Neural progenitor cell (in vitro differentiated cells): ENCODE measurements around the gene KRTAP3-2.

Source experiments
- EZH2 ChIP-seq: fragments of 200-600 bp; sonication (generic); IDR thresholded peaks from 2 replicates; pipeline ENCODE4 v1.6.1; 2017; ENCODE audit warnings: antibody characterized with exemption, mild to moderate bottlenecking, moderate library complexity
- TF ChIP-seq, protein P1 (sequence below): fragments of 200-600 bp; sonication (generic); IDR thresholded peaks from 2 replicates; pipeline ENCODE4 v1.5.1; 2017; ENCODE audit warnings: antibody characterized with exemption, mild to moderate bottlenecking

DNA sequence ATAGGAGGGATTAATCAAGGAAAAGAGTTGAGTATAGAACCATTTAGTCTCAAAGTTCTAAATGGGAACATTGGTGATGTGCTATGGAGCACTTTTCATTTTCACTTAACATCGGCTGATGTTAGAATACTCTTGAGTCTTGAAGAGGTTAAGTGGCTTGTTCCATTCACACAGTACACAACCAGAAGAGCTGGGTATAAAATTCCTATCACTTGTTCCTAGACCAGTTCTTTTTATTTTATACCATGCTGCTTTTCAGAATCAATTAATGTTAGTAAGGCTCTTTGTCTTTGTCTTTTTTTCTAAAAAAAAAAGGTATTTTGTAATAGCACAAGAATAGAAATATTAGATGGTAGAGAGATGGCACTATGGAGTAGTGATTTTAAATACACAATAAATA is 43.2 kb upstream of the KRTAP3-2 start:
- TF ChIP-seq EZH2 = no peak
- TF ChIP-seq, protein P1, sequence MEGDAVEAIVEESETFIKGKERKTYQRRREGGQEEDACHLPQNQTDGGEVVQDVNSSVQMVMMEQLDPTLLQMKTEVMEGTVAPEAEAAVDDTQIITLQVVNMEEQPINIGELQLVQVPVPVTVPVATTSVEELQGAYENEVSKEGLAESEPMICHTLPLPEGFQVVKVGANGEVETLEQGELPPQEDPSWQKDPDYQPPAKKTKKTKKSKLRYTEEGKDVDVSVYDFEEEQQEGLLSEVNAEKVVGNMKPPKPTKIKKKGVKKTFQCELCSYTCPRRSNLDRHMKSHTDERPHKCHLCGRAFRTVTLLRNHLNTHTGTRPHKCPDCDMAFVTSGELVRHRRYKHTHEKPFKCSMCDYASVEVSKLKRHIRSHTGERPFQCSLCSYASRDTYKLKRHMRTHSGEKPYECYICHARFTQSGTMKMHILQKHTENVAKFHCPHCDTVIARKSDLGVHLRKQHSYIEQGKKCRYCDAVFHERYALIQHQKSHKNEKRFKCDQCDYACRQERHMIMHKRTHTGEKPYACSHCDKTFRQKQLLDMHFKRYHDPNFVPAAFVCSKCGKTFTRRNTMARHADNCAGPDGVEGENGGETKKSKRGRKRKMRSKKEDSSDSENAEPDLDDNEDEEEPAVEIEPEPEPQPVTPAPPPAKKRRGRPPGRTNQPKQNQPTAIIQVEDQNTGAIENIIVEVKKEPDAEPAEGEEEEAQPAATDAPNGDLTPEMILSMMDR = no peak
